Panc1 (cell line): Measurements from ENCODE around the gene PKD1L1. TPM values are rescaled to one million over a fixed set of nuclear protein-coding genes. Genes with fewer than 3 reads are reported as not detected.
"Not testable (repeated sequence)": the region's sequence is repeated elsewhere in the genome, so short reads cannot be mapped to it uniquely, and the experiment has no call there.

Experiments
- ATAC-seq: fragments of 200-7000 bp; cut with Tn5 transposase; 2 replicates; pipeline ENCODE4 v1.9.1; 2020; ENCODE audit warnings: mild to moderate bottlenecking, moderate library complexity
- BruUV-seq: library from RNA; stranded (reverse); fragments of 400-500 nt; replicated peaks from 2 replicates; lab custom pipeline; 2021; lab: Mats Ljungman, UMichigan
- CTCF ChIA-PET: fragments of 300-600 bp; sonication (Branson Sonifier 250); formaldehyde crosslinking; loops from one replicate; lab custom pipeline; 2022; ENCODE audit warnings: antibody characterized with exemption; lab: Charles Lee
- POLR2A ChIA-PET: fragments of 300-600 bp; sonication (Branson Sonifier 250); formaldehyde crosslinking; loops from one replicate; lab custom pipeline; 2022; ENCODE audit warnings: antibody characterized with exemption; lab: Charles Lee
- DNase-seq: peaks from one replicate; pipeline ENCODE4 v3.0.0-alpha.2; 2010; ENCODE audit warnings: low read depth, low spot score
- H3K27ac ChIP-seq: 2 replicates; pipeline ENCODE4 v1.5.1; 2011; ENCODE audit warnings: mild to moderate bottlenecking, low read length, inconsistent platforms
- H3K27me3 ChIP-seq: fragments of 200-500 bp; sonication (Bioruptor generic); 2 replicates; pipeline ENCODE4 v1.6.0; 2014; ENCODE audit warnings: low read length, inconsistent platforms; ENCODE audit not compliant: control insufficient read depth, insufficient read depth
- H3K36me3 ChIP-seq: fragments of 200-500 bp; sonication (Bioruptor generic); 2 replicates; pipeline ENCODE4 v1.5.1; 2014; ENCODE audit warnings: inconsistent platforms, mild to moderate bottlenecking, low read length, moderate library complexity; ENCODE audit not compliant: control insufficient read depth, insufficient read depth
- H3K4me1 ChIP-seq: 2 replicates; pipeline ENCODE4 v1.5.1; 2011; ENCODE audit warnings: inconsistent platforms, mild to moderate bottlenecking, low read length, moderate library complexity; ENCODE audit not compliant: control insufficient read depth, insufficient read depth
- H3K4me3 ChIP-seq, 2 experiments: 2 replicates each; pipeline ENCODE4 v1.5.1; 2011 to 2012; ENCODE audit warnings: low read depth in 2 of 2, low read length in 2 of 2, mild to moderate bottlenecking in 2 of 2, inconsistent platforms in 1 of 2, moderate library complexity in 1 of 2
- H3K9me3 ChIP-seq: fragments of 200-500 bp; sonication (Bioruptor generic); 2 replicates; pipeline ENCODE4 v1.5.1; 2014; ENCODE audit warnings: low read depth, mild to moderate bottlenecking, inconsistent platforms, low read length, moderate library complexity; ENCODE audit not compliant: control insufficient read depth, insufficient read depth
- POLR2AphosphoS5 ChIP-seq: IDR thresholded peaks from 2 replicates; pipeline ENCODE4 v1.6.1; 2012; ENCODE audit warnings: mild to moderate bottlenecking, low read depth, low read length, moderate library complexity
- SIN3A ChIP-seq: IDR thresholded peaks from 2 replicates; pipeline ENCODE4 v1.6.1; 2012; ENCODE audit warnings: low read depth, mild to moderate bottlenecking, low read length, moderate library complexity, borderline replicate concordance; ENCODE audit not compliant: insufficient read depth
- TCF7L2 ChIP-seq: IDR thresholded peaks from 2 replicates; pipeline ENCODE4 v1.6.1; 2011; ENCODE audit warnings: mild to moderate bottlenecking, low read depth, low read length, inconsistent platforms
- in situ Hi-C: cut with HindIII; loops from 2 replicates; pipeline ENCODE4 v1.10.0; 2016; ENCODE audit warnings: low sequenced_read_pairs, low pct_unique_long_range_greater_than_20kb
- intact Hi-C: fragments of 100-400 bp; cut with micrococcal nuclease; formaldehyde crosslinking; loops from one replicate; pipeline ENCODE4 v1.10.0; 2022; ENCODE audit not compliant: unreplicated experiment
- total RNA-seq: library from RNA; stranded (reverse); gene quantifications from one replicate; pipeline ENCODE4 v1.2.1, GENCODE V29; 2021; ENCODE audit not compliant: unreplicated experiment
- TF ChIP-seq, protein P1 (sequence below): fragments of 450-650 bp; IDR thresholded peaks from 2 replicates; pipeline ENCODE4 v1.5.1; 2017; ENCODE audit warnings: mild to moderate bottlenecking
- TF ChIP-seq, protein P2 (sequence below), 2 experiments: IDR thresholded peaks; 2 replicates each; pipeline ENCODE4 v1.6.1; 2011 to 2012; ENCODE audit warnings: low read depth in 2 of 2, control low read depth in 1 of 2, low read length in 1 of 2, mild to moderate bottlenecking in 1 of 2, moderate library complexity in 1 of 2; ENCODE audit not compliant: insufficient read depth in 1 of 2

PKD1L1 gene
- total RNA-seq, 1 experiment from 2014 or later = 2.2 TPM

DNA sequence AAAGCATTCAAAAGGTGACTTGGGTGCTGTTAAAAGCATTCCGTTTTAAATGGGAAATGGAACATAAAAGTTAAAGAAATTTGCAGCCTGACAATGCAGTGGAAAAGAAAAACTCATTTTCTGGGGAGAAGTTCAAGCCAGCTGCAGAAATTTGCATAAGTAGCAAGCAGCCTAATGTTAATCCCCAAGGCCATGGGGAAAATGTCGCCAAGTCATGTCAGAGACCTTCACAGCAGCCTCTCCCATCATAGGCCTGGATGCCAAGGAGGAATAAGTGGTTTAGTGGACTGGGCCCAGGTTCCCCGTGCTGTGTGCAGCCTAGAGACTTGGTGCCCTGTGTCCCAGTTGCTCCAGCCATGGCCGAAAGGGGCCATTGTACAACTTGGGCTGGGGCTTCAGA lies 154.2 kb downstream of the PKD1L1 start:
- peaks cover 25% of the 10 kb centered on the region; the same call in 1 of the 2 replicates for H3K9me3 ChIP-seq
- no peaks in the 10 kb centered on the region for H3K27me3 ChIP-seq
- H3K4me1 ChIP-seq = no peaks in the 10 kb centered on the region; the same call in 1 of the 2 replicates
- CTCF ChIA-PET = no interaction called here
- no peak for ATAC-seq
- DNase-seq = no peak
- BruUV-seq = no TSS peak
- in situ Hi-C loops = no loop called here
- POLR2A ChIA-PET = no interaction called here
- TF ChIP-seq, protein P1, sequence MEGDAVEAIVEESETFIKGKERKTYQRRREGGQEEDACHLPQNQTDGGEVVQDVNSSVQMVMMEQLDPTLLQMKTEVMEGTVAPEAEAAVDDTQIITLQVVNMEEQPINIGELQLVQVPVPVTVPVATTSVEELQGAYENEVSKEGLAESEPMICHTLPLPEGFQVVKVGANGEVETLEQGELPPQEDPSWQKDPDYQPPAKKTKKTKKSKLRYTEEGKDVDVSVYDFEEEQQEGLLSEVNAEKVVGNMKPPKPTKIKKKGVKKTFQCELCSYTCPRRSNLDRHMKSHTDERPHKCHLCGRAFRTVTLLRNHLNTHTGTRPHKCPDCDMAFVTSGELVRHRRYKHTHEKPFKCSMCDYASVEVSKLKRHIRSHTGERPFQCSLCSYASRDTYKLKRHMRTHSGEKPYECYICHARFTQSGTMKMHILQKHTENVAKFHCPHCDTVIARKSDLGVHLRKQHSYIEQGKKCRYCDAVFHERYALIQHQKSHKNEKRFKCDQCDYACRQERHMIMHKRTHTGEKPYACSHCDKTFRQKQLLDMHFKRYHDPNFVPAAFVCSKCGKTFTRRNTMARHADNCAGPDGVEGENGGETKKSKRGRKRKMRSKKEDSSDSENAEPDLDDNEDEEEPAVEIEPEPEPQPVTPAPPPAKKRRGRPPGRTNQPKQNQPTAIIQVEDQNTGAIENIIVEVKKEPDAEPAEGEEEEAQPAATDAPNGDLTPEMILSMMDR = no peak
- no peak for TF ChIP-seq TCF7L2
- no peak for TF ChIP-seq SIN3A
- TF ChIP-seq, protein P2, sequence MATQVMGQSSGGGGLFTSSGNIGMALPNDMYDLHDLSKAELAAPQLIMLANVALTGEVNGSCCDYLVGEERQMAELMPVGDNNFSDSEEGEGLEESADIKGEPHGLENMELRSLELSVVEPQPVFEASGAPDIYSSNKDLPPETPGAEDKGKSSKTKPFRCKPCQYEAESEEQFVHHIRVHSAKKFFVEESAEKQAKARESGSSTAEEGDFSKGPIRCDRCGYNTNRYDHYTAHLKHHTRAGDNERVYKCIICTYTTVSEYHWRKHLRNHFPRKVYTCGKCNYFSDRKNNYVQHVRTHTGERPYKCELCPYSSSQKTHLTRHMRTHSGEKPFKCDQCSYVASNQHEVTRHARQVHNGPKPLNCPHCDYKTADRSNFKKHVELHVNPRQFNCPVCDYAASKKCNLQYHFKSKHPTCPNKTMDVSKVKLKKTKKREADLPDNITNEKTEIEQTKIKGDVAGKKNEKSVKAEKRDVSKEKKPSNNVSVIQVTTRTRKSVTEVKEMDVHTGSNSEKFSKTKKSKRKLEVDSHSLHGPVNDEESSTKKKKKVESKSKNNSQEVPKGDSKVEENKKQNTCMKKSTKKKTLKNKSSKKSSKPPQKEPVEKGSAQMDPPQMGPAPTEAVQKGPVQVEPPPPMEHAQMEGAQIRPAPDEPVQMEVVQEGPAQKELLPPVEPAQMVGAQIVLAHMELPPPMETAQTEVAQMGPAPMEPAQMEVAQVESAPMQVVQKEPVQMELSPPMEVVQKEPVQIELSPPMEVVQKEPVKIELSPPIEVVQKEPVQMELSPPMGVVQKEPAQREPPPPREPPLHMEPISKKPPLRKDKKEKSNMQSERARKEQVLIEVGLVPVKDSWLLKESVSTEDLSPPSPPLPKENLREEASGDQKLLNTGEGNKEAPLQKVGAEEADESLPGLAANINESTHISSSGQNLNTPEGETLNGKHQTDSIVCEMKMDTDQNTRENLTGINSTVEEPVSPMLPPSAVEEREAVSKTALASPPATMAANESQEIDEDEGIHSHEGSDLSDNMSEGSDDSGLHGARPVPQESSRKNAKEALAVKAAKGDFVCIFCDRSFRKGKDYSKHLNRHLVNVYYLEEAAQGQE (IDR thresholded peaks at IDR 0.05; ENCODE audit: insufficient read depth in 1 of 2, low read depth in 2 of 2, low read length in 1 of 2) = no peak
- no peak for TF ChIP-seq POLR2AphosphoS5
- no peak overlapping the region for H3K4me3 ChIP-seq
- H3K27ac ChIP-seq = peak overlapping the region; percentile 100
- H3K36me3 ChIP-seq = no peaks in the 10 kb centered on the region
- intact Hi-C loops = no loop called here

DNA sequence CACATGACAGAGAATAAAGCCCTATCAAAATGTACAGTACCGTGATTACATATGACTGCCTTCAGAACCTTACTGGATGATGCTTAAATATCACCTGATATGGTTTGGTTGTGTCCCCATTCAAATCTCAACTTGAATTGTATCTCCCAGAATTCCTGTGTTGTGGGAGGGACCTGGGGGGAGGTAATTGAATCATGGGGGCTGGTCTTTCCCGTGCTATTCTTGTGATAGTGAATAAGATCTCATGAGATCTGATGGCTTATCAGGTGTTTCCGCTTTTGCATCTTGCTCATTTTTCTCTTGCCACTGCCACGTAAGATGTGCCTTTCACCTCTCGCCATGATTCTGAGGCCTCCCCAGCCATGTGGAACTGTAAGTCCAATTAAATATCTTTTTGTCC lies 155.1 kb downstream of the PKD1L1 start:
- Histone ChIP-seq H3K9me3 (peaks cover 26% of the 10 kb centered on the region; the same call in 1 of the 2 replicates), H3K27ac (peak overlapping the region; percentile 100)
- H3K27me3 ChIP-seq, H3K36me3 ChIP-seq, intact Hi-C loops, BruUV-seq, H3K4me1 ChIP-seq, H3K4me3 ChIP-seq, ATAC-seq, CTCF ChIA-PET, in situ Hi-C loops, POLR2A ChIA-PET, DNase-seq: not testable (repeated sequence)

- no peak overlapping the region for H3K4me3 ChIP-seq
- CTCF ChIA-PET = no interaction called here
- intact Hi-C loops (no loop called here), in situ Hi-C loops (no loop called here)
- no peaks in the 10 kb centered on the region for H3K36me3 ChIP-seq
- no peaks in the 10 kb centered on the region for H3K27me3 ChIP-seq
- peaks cover 26% of the 10 kb centered on the region; the same call in 1 of the 2 replicates for H3K9me3 ChIP-seq
- BruUV-seq = no TSS peak
- H3K27ac ChIP-seq = peak overlapping the region; percentile 100
- no peak for TF ChIP-seq SIN3A
- TF ChIP-seq POLR2AphosphoS5 = no peak
- TF ChIP-seq, protein P1 = no peak
- TF ChIP-seq TCF7L2 = no peak
- TF ChIP-seq, protein P2 (IDR thresholded peaks at IDR 0.05; ENCODE audit: insufficient read depth in 1 of 2, low read depth in 2 of 2, low read length in 1 of 2) = no peak
- no peak for DNase-seq
- H3K4me1 ChIP-seq = peaks cover 7% of the 10 kb centered on the region
- POLR2A ChIA-PET = no interaction called here
- peak; percentile 55; the same call in 1 of the 2 replicates for ATAC-seq
Observed at GRCh38 chr7:47792521-47793121, 155.6 kb downstream of the PKD1L1 start.
